ENCODE results near the gene TEAD1. TPM values are rescaled to one million over a fixed set of nuclear protein-coding genes. Genes with fewer than 3 reads are reported as not detected.
A peak's percentile ranks its signal among the peaks of the same experiment; 100 is the strongest.

The TEAD1 gene
- total RNA-seq, 6 experiments from 2014 or later, result 28.3 to 41.5 (median 32.2) TPM

DNA sequence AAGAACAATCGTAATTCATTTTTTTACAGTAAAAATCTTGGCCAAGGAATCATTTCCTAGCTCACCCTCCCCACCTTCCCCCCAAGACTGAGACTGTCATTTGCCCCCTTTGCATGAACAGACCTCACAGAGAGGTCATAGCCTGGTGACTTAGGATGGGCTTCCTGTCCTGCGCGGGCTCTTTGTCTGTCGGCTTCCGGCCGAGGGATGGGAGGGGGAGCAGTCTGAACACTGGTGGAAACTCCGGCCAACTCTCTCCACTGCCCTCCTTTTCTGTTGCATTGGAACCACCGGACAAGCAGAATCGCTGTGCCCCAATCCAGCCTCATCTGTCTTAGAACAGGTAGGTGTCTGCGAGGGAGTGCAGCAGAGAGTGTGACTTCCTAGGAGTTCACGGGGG lies 41.7 kb downstream of the TEAD1 start:
- H3K27me3 ChIP-seq, result no peaks in the 10 kb centered on the region
- no peaks in the 10 kb centered on the region for H3K36me3 ChIP-seq
- DNase-seq (peak in 1 of 3 donors; percentile 34), ATAC-seq (peak; percentile 56 to 67 (median 63))
- no peak for TF ChIP-seq POLR2A (IDR thresholded peaks at IDR 0.05)
- TF ChIP-seq CTCF (IDR thresholded peaks at IDR 0.05), result no peak
- peaks cover 0 to 7% (median 0%) of the 10 kb centered on the region in 4 donors for H3K4me1 ChIP-seq
- intact Hi-C loops (cut with DNase I), result loop anchor here in 1 of 2 donors (10.0 kb wide), 1 partner anchor 169 kb away; no protein-coding TSS in a partner anchor
- WGBS (ENCODE audit: insufficient coverage, low coverage, low lambda C conversion rate, missing lambda C conversion rate), result 67% methylated on average over 11 of the region's 11 CpGs
- H3K4me3 ChIP-seq, result no peak overlapping the region
- H3K27ac ChIP-seq, result no peak overlapping the region
- H3K9me3 ChIP-seq, result no peaks in the 10 kb centered on the region

GRCh38 chr11:12716816-12717215 lies 42.6 kb downstream of the TEAD1 start:
- no peak overlapping the region for H3K27ac ChIP-seq
- H3K36me3 ChIP-seq, result no peaks in the 10 kb centered on the region
- TF ChIP-seq POLR2A (IDR thresholded peaks at IDR 0.05) (no peak), CTCF (IDR thresholded peaks at IDR 0.05) (no peak)
- ATAC-seq (no peak), DNase-seq (no peak)
- intact Hi-C loops (cut with DNase I), result loop anchor here in 1 of 2 donors (10.0 kb wide), 1 partner anchor 168 kb away; no protein-coding TSS in a partner anchor
- whole genome bisulfite sequencing (ENCODE audit: insufficient coverage, low coverage, low lambda C conversion rate, missing lambda C conversion rate), result no CpG with 5 or more reads among the region's 6 CpGs
- H3K9me3 ChIP-seq, result no peaks in the 10 kb centered on the region
- peaks cover 0 to 7% (median 0%) of the 10 kb centered on the region in 4 donors for H3K4me1 ChIP-seq
- H3K4me3 ChIP-seq, result no peak overlapping the region
- H3K27me3 ChIP-seq, result no peaks in the 10 kb centered on the region

DNA sequence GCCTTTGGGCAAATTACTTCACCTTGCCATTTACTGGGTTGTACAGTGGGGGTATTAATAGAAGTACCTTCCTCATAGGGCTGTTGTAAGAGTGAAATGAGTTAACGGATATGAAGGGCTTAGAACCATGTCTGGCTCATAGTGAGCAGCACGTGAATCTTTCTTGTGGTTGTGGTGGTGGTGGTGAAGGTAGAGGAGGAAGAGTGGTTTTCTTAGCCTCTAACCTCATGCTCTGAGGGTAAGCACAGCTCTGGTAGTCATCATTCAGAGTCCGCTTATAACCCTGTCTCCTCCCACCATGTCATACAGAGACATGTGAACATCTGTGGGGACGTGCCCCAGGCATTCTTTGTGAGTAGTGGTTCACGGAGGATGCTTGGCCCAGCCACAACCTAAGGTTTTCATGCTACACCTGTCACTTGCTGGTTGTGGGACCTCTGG lies 43.6 kb downstream of the TEAD1 start:
- Histone ChIP-seq H3K4me3 (no peak overlapping the region), H3K27ac (no peak overlapping the region), H3K27me3 (no peaks in the 10 kb centered on the region), H3K36me3 (no peaks in the 10 kb centered on the region), H3K9me3 (no peaks in the 10 kb centered on the region), H3K4me1 (peaks cover 0 to 10% (median 0%) of the 10 kb centered on the region in 4 donors)
- 52% methylated on average over 2 of the region's 5 CpGs for WGBS (ENCODE audit: insufficient coverage, low coverage, low lambda C conversion rate, missing lambda C conversion rate)
- DNase-seq (no peak), ATAC-seq (no peak)
- intact Hi-C loops (cut with DNase I), result loop anchor here in 1 of 2 donors (10.0 kb wide), 1 partner anchor 167 kb away; no protein-coding TSS in a partner anchor
- no peak for TF ChIP-seq CTCF (IDR thresholded peaks at IDR 0.05)

GRCh38 chr11:12719221-12719620 lies 45.0 kb downstream of the TEAD1 start:
- no peak for TF ChIP-seq CTCF (IDR thresholded peaks at IDR 0.05)
- no peak for TF ChIP-seq POLR2A (IDR thresholded peaks at IDR 0.05)
- peak in 1 of 4 donors; percentile 26 for ATAC-seq
- 25% methylated on average over 1 of the region's 4 CpGs for WGBS (ENCODE audit: insufficient coverage, low coverage, low lambda C conversion rate, missing lambda C conversion rate)
- Histone ChIP-seq H3K36me3 (no peaks in the 10 kb centered on the region), H3K4me3 (no peak overlapping the region), H3K27ac (no peak overlapping the region), H3K9me3 (no peaks in the 10 kb centered on the region), H3K4me1 (peaks cover 0 to 22% (median 0%) of the 10 kb centered on the region in 4 donors), H3K27me3 (no peaks in the 10 kb centered on the region)
- intact Hi-C loops (cut with DNase I), result loop anchor here in 1 of 2 donors (10.0 kb wide), 1 partner anchor 166 kb away; no protein-coding TSS in a partner anchor
- DNase-seq, result no peak
